Panc1 (cell line): ENCODE data around the gene GAS7.

Source experiments
- POLR2AphosphoS5 ChIP-seq: IDR thresholded peaks from 2 replicates; pipeline ENCODE4 v1.6.1; 2012; ENCODE audit warnings: mild to moderate bottlenecking, low read depth, low read length, moderate library complexity
- SIN3A ChIP-seq: IDR thresholded peaks from 2 replicates; pipeline ENCODE4 v1.6.1; 2012; ENCODE audit warnings: low read depth, mild to moderate bottlenecking, low read length, moderate library complexity, borderline replicate concordance; ENCODE audit not compliant: insufficient read depth
- TCF7L2 ChIP-seq: IDR thresholded peaks from 2 replicates; pipeline ENCODE4 v1.6.1; 2011; ENCODE audit warnings: mild to moderate bottlenecking, low read depth, low read length, inconsistent platforms
- TF ChIP-seq, protein P1 (sequence below): fragments of 450-650 bp; IDR thresholded peaks from 2 replicates; pipeline ENCODE4 v1.5.1; 2017; ENCODE audit warnings: mild to moderate bottlenecking

DNA sequence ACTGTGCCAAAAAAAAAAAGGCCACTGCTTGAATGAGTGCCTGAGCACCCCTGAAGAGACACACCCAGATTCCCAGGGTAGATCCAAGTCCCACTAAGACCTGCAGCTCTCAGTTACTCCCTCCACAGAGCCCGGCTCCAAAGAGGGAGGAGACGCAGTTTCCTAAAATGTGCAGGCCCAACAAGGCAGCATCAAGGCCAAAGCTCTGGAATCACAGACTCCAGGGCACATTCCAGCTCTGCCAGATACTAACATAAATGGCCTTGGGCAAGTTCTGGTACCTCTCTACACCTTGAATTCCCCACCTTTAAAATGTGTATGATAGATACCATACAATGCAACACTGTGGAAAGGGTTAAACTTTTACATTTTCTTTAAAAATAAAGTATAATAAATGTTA lies 57.0 kb downstream of the GAS7 start:
- TF ChIP-seq, protein P1, sequence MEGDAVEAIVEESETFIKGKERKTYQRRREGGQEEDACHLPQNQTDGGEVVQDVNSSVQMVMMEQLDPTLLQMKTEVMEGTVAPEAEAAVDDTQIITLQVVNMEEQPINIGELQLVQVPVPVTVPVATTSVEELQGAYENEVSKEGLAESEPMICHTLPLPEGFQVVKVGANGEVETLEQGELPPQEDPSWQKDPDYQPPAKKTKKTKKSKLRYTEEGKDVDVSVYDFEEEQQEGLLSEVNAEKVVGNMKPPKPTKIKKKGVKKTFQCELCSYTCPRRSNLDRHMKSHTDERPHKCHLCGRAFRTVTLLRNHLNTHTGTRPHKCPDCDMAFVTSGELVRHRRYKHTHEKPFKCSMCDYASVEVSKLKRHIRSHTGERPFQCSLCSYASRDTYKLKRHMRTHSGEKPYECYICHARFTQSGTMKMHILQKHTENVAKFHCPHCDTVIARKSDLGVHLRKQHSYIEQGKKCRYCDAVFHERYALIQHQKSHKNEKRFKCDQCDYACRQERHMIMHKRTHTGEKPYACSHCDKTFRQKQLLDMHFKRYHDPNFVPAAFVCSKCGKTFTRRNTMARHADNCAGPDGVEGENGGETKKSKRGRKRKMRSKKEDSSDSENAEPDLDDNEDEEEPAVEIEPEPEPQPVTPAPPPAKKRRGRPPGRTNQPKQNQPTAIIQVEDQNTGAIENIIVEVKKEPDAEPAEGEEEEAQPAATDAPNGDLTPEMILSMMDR = no peak
- no peak for TF ChIP-seq SIN3A
- TF ChIP-seq TCF7L2 = no peak
- no peak for TF ChIP-seq POLR2AphosphoS5
